Aorta (tissue), 5 donors: ENCODE data around the gene BAG3. TPM values are rescaled to one million over a fixed set of nuclear protein-coding genes. Genes with fewer than 3 reads are reported as not detected.
A peak's percentile ranks its signal among the peaks of the same experiment; 100 is the strongest.

Experiments
- ATAC-seq: fragments of 200-7000 bp; cut with Tn5 transposase; one replicate; pipeline ENCODE4 v1.9.1; 2022; ENCODE audit warnings: moderate library complexity; ENCODE audit not compliant: low FRiP score
- DNase-seq, 2 donors: peaks; one replicate each; pipeline ENCODE4 v3.0.0-alpha.2; 2020
- H3K27ac ChIP-seq, 2 donors: one replicate each; pipeline ENCODE4 v1.5.1; 2013; ENCODE audit warnings: low read length in 2 of 2, mild to moderate bottlenecking in 2 of 2, moderate library complexity in 2 of 2, control low read depth in 1 of 2, inconsistent platforms in 1 of 2, low read depth in 1 of 2
- H3K27me3 ChIP-seq, 2 donors: one replicate each; pipeline ENCODE4 v1.6.1; 2013; ENCODE audit warnings: control low read depth in 1 of 2, low read length in 1 of 2, mild to moderate bottlenecking in 1 of 2, moderate library complexity in 1 of 2; ENCODE audit not compliant: insufficient read depth in 2 of 2, control insufficient read depth in 1 of 2
- H3K36me3 ChIP-seq, 2 donors: one replicate each; pipeline ENCODE4 v1.6.1; 2013; ENCODE audit warnings: control low read depth in 1 of 2, low read length in 1 of 2, mild to moderate bottlenecking in 1 of 2; ENCODE audit not compliant: insufficient read depth in 2 of 2, control insufficient read depth in 1 of 2
- H3K4me1 ChIP-seq, 2 donors: one replicate each; pipeline ENCODE4 v1.6.1; 2013; ENCODE audit warnings: low read length in 2 of 2, control low read depth in 1 of 2, mild to moderate bottlenecking in 1 of 2, moderate library complexity in 1 of 2; ENCODE audit not compliant: insufficient read depth in 2 of 2, control insufficient read depth in 1 of 2
- H3K4me3 ChIP-seq, 2 donors: one replicate each; pipeline ENCODE4 v1.5.1; 2013; ENCODE audit warnings: low read length in 2 of 2, control low read depth in 1 of 2, mild to moderate bottlenecking in 1 of 2
- H3K9me3 ChIP-seq: one replicate; pipeline ENCODE4 v1.6.1; 2013; ENCODE audit warnings: mild to moderate bottlenecking, low read length; ENCODE audit not compliant: control insufficient read depth
- WGBS, 2 donors: extraction: QIAGEN DNeasy Blood & Tissue Kit; methylation state at CpG; one replicate each; pipeline ENCODE4 v1.1.7; 2013; 5-methylcytosine and 5-hydroxymethylcytosine counted together
- intact Hi-C, 2 donors: fragments of 100-400 bp; cut with DNase I; formaldehyde crosslinking; loops; one replicate each; pipeline versions ENCODE4 v1.14.2 to v1.15.0; 2022
- polyA plus RNA-seq, 2 donors: library from polyadenylated mRNA; stranded (reverse); fragments of 200-250 nt; gene quantifications; one replicate each; pipeline ENCODE4 v1.2.3, GENCODE V29; 2013
- total RNA-seq, 2 donors: library from RNA; stranded (reverse); fragmentation: NEBNext Ultra II Directional; extraction: Animal tissue kit (Norgen Biotek cat#: 25700); gene quantifications; one replicate each; pipeline ENCODE4 v1.2.1, GENCODE V29; 2021
- donor health status: healthy with polysubstance abuse.
- donor health status: Bipolar disorder and iron deficiency.
- donor health status: DM: no; HTN: no; CAD: no.
- donor health status: DM: no; HTN: no; CAD: no.
- donor health status: DM: yes; HTN: yes; CAD: no.

BAG3 gene
- total and polyA plus RNA-seq, 4 donors = 16.3 to 85.1 (median 46.1) TPM

DNA sequence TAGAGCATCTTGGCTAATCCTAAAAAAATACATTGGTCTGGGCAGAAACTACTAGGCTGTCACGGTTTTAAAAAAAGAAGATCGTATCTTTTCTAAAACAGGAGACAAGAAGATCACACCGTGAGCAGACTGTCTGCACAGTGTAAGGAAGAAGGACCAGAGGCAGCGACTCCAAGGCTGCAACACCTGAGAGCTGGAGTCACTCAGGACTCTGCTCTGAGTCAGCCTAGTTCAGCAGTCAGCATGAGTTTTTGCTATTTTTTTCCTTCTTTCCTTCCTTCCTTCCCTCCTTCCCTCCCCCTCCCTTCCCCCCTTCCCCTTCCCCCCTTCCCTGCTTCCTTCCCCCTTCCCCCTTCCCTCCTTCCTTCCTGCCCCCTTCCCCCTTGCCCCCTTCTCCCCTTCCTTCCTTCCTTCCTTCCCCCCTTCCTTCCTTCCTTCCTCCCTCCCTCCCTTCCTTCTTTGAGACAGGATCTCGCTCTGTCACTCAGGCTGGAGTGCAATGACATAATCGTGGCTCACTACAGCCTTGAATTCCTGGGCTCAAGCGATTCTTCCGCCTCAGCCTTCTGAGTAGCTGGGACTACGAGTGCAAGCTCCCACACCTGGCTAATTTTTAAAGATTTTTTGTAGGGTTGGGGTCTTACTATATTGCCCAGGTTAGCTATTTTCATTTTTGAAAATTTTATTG, 24.4 kb downstream of the BAG3 start:
- Histone ChIP-seq H3K27me3 (no peaks in the 10 kb centered on the region), H3K4me1 (no peaks in the 10 kb centered on the region), H3K4me3 (no peak overlapping the region), H3K36me3 (peaks cover 2 to 15% of the 10 kb centered on the region in 2 donors), H3K9me3 (no peaks in the 10 kb centered on the region), H3K27ac (no peak overlapping the region)
- WGBS, 2 donors = 75 to 83% methylated on average over 8 to 9 of the region's 9 CpGs
- intact Hi-C loops = no loop called here
- DNase-seq = no peak
- ATAC-seq = no peak

DNA sequence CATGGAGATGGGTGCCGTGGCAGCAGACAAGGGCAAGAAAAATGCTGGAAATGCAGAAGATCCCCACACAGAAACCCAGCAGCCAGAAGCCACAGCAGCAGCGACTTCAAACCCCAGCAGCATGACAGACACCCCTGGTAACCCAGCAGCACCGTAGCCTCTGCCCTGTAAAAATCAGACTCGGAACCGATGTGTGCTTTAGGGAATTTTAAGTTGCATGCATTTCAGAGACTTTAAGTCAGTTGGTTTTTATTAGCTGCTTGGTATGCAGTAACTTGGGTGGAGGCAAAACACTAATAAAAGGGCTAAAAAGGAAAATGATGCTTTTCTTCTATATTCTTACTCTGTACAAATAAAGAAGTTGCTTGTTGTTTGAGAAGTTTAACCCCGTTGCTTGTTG, 25.9 kb downstream of the BAG3 start:
- Histone ChIP-seq H3K9me3 (no peaks in the 10 kb centered on the region), H3K27ac (no peak overlapping the region), H3K27me3 (no peaks in the 10 kb centered on the region), H3K36me3 (peaks cover 2 to 14% of the 10 kb centered on the region in 2 donors), H3K4me3 (no peak overlapping the region), H3K4me1 (peaks cover 0 to 6% of the 10 kb centered on the region in 2 donors)
- ATAC-seq (no peak), DNase-seq (no peak)
- intact Hi-C loops = no loop called here
- WGBS, 2 donors = 83 to 85% methylated on average over 6 of the region's 6 CpGs

DNA sequence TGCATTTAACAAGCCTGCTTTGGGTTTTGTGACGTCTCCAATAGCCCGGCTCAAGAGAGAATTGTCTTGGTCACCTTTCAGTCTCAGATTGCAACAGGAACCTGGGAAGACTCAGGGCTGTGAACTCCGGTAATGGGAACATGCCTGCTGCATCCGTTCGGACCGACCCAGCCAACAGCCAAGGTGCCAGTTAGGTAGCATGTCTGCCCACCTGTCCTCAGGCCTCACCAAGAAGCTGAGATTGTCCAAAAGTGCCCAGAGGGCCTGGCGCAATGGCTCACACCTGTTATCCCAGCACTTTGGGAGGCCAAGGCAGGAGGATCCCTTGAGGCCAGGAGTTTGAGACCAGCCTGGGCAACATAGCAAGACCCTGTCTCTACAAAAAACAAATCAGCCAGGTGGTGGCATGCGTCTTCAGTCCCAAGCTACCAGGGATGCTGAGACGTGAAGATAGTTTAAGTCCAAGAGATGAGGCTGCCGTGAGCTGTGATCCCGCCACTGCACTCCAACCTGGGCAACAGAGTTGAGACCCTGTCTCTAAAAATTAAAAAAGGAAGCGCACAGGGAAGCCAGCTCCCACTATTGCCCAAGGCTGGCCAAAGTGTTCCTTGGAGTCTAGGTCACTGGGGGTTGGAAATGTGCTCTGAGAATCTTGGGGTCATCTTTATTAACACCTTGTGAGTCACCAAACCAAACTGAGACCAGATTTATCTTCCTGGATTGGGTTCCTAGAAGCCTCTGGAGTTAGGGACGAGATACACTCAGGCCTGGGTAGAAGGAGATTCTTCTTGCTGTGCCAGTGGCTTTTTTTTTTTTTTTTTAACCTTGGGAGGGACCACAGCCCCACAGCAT, 26.9 kb downstream of the BAG3 start:
- no peak overlapping the region for H3K4me3 ChIP-seq
- peak overlapping the region; percentile 58 to 89 for H3K27ac ChIP-seq
- no peaks in the 10 kb centered on the region for H3K9me3 ChIP-seq
- no peak for ATAC-seq
- no peak for DNase-seq
- no peaks in the 10 kb centered on the region for H3K27me3 ChIP-seq
- intact Hi-C loops = loop anchor here in 1 of 2 donors (2.0 kb wide), 1 partner anchor 19 kb away; no protein-coding TSS in a partner anchor
- peaks cover 2 to 8% of the 10 kb centered on the region in 2 donors for H3K36me3 ChIP-seq
- WGBS, 2 donors = 86 to 88% methylated on average over 13 of the region's 13 CpGs
- peaks cover 0 to 6% of the 10 kb centered on the region in 2 donors for H3K4me1 ChIP-seq

DNA sequence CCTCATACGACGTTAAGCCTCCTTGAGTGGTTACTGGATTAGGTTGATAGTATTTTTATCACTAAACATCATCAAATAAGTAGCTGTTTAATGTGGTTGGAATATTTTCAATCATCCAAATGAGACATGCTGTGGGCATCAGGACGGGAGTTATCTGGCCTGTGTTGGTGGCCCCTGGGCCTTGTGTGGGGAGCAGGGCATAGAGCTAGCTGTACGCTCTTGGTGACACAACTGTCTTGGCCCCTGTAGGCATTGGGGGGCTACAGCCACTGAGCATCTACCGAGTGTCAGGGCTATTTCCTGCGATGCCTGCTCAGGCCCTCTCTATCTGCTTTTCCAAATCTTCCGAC, 28.3 kb downstream of the BAG3 start:
- ATAC-seq (peak; percentile 39), DNase-seq (no peak)
- peaks cover 0 to 6% of the 10 kb centered on the region in 2 donors for H3K4me1 ChIP-seq
- H3K9me3 ChIP-seq = no peaks in the 10 kb centered on the region
- WGBS, 2 donors = 83 to 85% methylated on average over 7 of the region's 7 CpGs
- no peaks in the 10 kb centered on the region for H3K27me3 ChIP-seq
- peak overlapping the region; percentile 52 to 89 for H3K27ac ChIP-seq
- intact Hi-C loops = loop anchor here in 1 of 2 donors (2.0 kb wide), 1 partner anchor 21 kb away; no protein-coding TSS in a partner anchor
- H3K4me3 ChIP-seq = no peak overlapping the region
- peaks cover 2 to 7% of the 10 kb centered on the region in 2 donors for H3K36me3 ChIP-seq

DNA sequence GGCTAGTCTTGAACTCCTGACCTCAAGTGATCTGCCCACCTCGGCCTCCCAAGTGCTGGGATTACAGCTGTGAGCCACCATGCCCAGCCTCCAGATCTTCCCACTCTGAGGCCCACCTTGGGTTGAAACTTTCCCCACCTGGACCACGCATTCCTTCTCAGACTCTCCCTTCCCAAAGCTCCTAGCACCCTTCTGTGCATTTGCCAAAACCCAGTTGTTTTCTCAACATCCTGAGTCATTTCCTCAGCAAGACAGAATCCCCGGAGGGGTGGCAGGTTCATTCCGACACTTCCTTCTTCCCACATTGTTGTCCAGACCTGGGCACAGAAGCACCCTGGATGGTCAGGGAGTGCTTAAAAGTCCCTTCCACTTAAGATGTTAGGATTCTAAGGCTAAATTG, 28.9 kb downstream of the BAG3 start:
- intact Hi-C loops = loop anchor here (2.0 to 10.0 kb wide), 4 partner anchors 29 to 192 kb away; partner anchors contain the start of genes BAG3 (in 1 of the 2), INPP5F (in 1 of the 2) and MCMBP (in 1 of the 2)
- ATAC-seq = peak; percentile 4

GRCh38 chr10:119680650-119681081, 29.5 kb downstream of the BAG3 start:
- intact Hi-C loops = loop anchor here (2.0 to 10.0 kb wide), 4 partner anchors 30 to 192 kb away; partner anchors contain the start of genes BAG3 (in 1 of the 2), INPP5F (in 1 of the 2) and MCMBP (in 1 of the 2)
- Histone ChIP-seq H3K27ac (peak overlapping the region; percentile 16 to 76), H3K27me3 (no peaks in the 10 kb centered on the region), H3K4me3 (no peak overlapping the region), H3K36me3 (peaks cover 0 to 7% of the 10 kb centered on the region in 2 donors), H3K4me1 (peaks cover 0 to 6% of the 10 kb centered on the region in 2 donors), H3K9me3 (no peaks in the 10 kb centered on the region)
- WGBS, 2 donors = 5 to 9% methylated on average over 9 of the region's 9 CpGs
- DNase-seq (peak in 1 of 2 donors; percentile 61), ATAC-seq (peak; percentile 3)

More for the DNA sequence above, 28.9 kb downstream of the BAG3 start:
- Histone ChIP-seq H3K27ac (peak overlapping the region; percentile 16 to 62), H3K4me3 (no peak overlapping the region), H3K4me1 (peaks cover 0 to 6% of the 10 kb centered on the region in 2 donors), H3K36me3 (peaks cover 2 to 7% of the 10 kb centered on the region in 2 donors), H3K27me3 (no peaks in the 10 kb centered on the region), H3K9me3 (no peaks in the 10 kb centered on the region)
- WGBS, 2 donors = 24 to 31% methylated on average over 4 of the region's 4 CpGs
- peak in 1 of 2 donors; percentile 66 for DNase-seq

- DNase-seq = peak; percentile 90 to 94
- 19 to 21% methylated on average over 24 of the region's 24 CpGs for WGBS, 2 donors
- Histone ChIP-seq H3K36me3 (no peaks in the 10 kb centered on the region), H3K27me3 (no peaks in the 10 kb centered on the region), H3K4me1 (no peaks in the 10 kb centered on the region), H3K27ac (no peak overlapping the region), H3K4me3 (no peak overlapping the region), H3K9me3 (no peaks in the 10 kb centered on the region)
- intact Hi-C loops = loop anchor here (1.0 to 10.0 kb wide), 3 partner anchors 48 to 176 kb away; no protein-coding TSS in a partner anchor
- ATAC-seq = peak; percentile 94
These were observed 35.4 kb downstream of the BAG3 start for GRCh38 chr10:119686465-119687191.
